ENCODE data around the gene EPS8L3. TPM values are rescaled to one million over a fixed set of nuclear protein-coding genes. Genes with fewer than 3 reads are reported as not detected.

The EPS8L3 gene
- total RNA-seq, 1 experiment from 2014 or later, result not detected

GRCh38 chr1:109805486-109806165 is 41.9 kb upstream of the EPS8L3 start:
- Histone ChIP-seq H3K36me3 (ENCODE audit: control insufficient read depth, insufficient read depth, low read length) (no peaks in the 10 kb centered on the region), H3K4me3 (ENCODE audit: low read depth in 2 of 2, low read length in 2 of 2) (no peak overlapping the region), H3K27me3 (ENCODE audit: control insufficient read depth, insufficient read depth, low read length) (no peaks in the 10 kb centered on the region), H3K4me1 (ENCODE audit: control insufficient read depth, insufficient read depth, low read length) (peaks cover 41% of the 10 kb centered on the region), H3K27ac (ENCODE audit: low read length) (peak overlapping the region; percentile 80), H3K9me3 (ENCODE audit: control insufficient read depth, insufficient read depth, low read depth, low read length) (no peaks in the 10 kb centered on the region)
- no TSS peak for BruUV-seq (replicated peaks)
- POLR2A ChIA-PET, result no interaction called here
- intact Hi-C loops (cut with micrococcal nuclease; ENCODE audit: unreplicated experiment), result no loop called here
- TF ChIP-seq POLR2AphosphoS5 (IDR thresholded peaks at IDR 0.05; ENCODE audit: low read depth, low read length), result no peak
- CTCF ChIA-PET, result no interaction called here
- DNase-seq (ENCODE audit: low read depth, low spot score), result no peak
- in situ Hi-C loops (cut with HindIII; ENCODE audit: low pct_unique_long_range_greater_than_20kb, low sequenced_read_pairs), result no loop called here
- no peak for ATAC-seq

- no TSS peak for BruUV-seq (replicated peaks)
- Histone ChIP-seq H3K4me1 (ENCODE audit: control insufficient read depth, insufficient read depth, low read length) (peaks cover 41% of the 10 kb centered on the region), H3K4me3 (ENCODE audit: low read depth in 2 of 2, low read length in 2 of 2) (no peak overlapping the region), H3K9me3 (ENCODE audit: control insufficient read depth, insufficient read depth, low read depth, low read length) (no peaks in the 10 kb centered on the region), H3K27me3 (ENCODE audit: control insufficient read depth, insufficient read depth, low read length) (no peaks in the 10 kb centered on the region), H3K36me3 (ENCODE audit: control insufficient read depth, insufficient read depth, low read length) (no peaks in the 10 kb centered on the region), H3K27ac (ENCODE audit: low read length) (peak overlapping the region; percentile 80)
- no peak for TF ChIP-seq CTCF (IDR thresholded peaks at IDR 0.05)
- TF ChIP-seq TCF7L2 (IDR thresholded peaks at IDR 0.05; ENCODE audit: low read depth, low read length), result no peak
- no peak for TF ChIP-seq REST (IDR thresholded peaks at IDR 0.05; ENCODE audit: insufficient read depth in 1 of 2, low read depth in 2 of 2, low read length in 1 of 2)
- no peak for TF ChIP-seq POLR2AphosphoS5 (IDR thresholded peaks at IDR 0.05; ENCODE audit: low read depth, low read length)
- TF ChIP-seq SIN3A (IDR thresholded peaks at IDR 0.05; ENCODE audit: borderline replicate concordance, insufficient read depth, low read depth, low read length), result no peak
- in situ Hi-C loops (cut with HindIII; ENCODE audit: low pct_unique_long_range_greater_than_20kb, low sequenced_read_pairs), result no loop called here
- ChIA-PET POLR2A (no interaction called here), CTCF (no interaction called here)
- DNase-seq (ENCODE audit: low read depth, low spot score) (no peak), ATAC-seq (no peak)
- intact Hi-C loops (cut with micrococcal nuclease; ENCODE audit: unreplicated experiment), result no loop called here
Measured at GRCh38 chr1:109804660-109805059, 40.9 kb upstream of the EPS8L3 start.

GRCh38 chr1:109803901-109804331 is 40.2 kb upstream of the EPS8L3 start:
- no peak for TF ChIP-seq TCF7L2 (IDR thresholded peaks at IDR 0.05; ENCODE audit: low read depth, low read length)
- TF ChIP-seq REST (IDR thresholded peaks at IDR 0.05; ENCODE audit: insufficient read depth in 1 of 2, low read depth in 2 of 2, low read length in 1 of 2), result no peak
- no peak for TF ChIP-seq POLR2AphosphoS5 (IDR thresholded peaks at IDR 0.05; ENCODE audit: low read depth, low read length)
- no peak for TF ChIP-seq CTCF (IDR thresholded peaks at IDR 0.05)
- no peak for TF ChIP-seq SIN3A (IDR thresholded peaks at IDR 0.05; ENCODE audit: borderline replicate concordance, insufficient read depth, low read depth, low read length)
- H3K4me3 ChIP-seq (ENCODE audit: low read depth in 2 of 2, low read length in 2 of 2), result no peak overlapping the region
- DNase-seq (ENCODE audit: low read depth, low spot score) (no peak), ATAC-seq (no peak)
- BruUV-seq (replicated peaks), result no TSS peak
- intact Hi-C loops (cut with micrococcal nuclease; ENCODE audit: unreplicated experiment), result no loop called here
- H3K27ac ChIP-seq (ENCODE audit: low read length), result peak overlapping the region; percentile 80
- H3K4me1 ChIP-seq (ENCODE audit: control insufficient read depth, insufficient read depth, low read length), result peaks cover 39% of the 10 kb centered on the region
- POLR2A ChIA-PET, result no interaction called here
- H3K36me3 ChIP-seq (ENCODE audit: control insufficient read depth, insufficient read depth, low read length), result no peaks in the 10 kb centered on the region
- CTCF ChIA-PET, result interaction anchor here (0.5 kb wide), 1 partner anchor 14 kb away, joined by 3 read pairs; no protein-coding TSS in a partner anchor
- in situ Hi-C loops (cut with HindIII; ENCODE audit: low pct_unique_long_range_greater_than_20kb, low sequenced_read_pairs), result no loop called here
- no peaks in the 10 kb centered on the region for H3K9me3 ChIP-seq (ENCODE audit: control insufficient read depth, insufficient read depth, low read depth, low read length)
- H3K27me3 ChIP-seq (ENCODE audit: control insufficient read depth, insufficient read depth, low read length), result no peaks in the 10 kb centered on the region
